ENCODE measurements around the gene MGMT. TPM values are rescaled to one million over a fixed set of nuclear protein-coding genes. Genes with fewer than 3 reads are reported as not detected.

Gene MGMT
- total and polyA plus RNA-seq, 2 experiments from 2014 or later: 19.3 to 21.9 TPM

DNA sequence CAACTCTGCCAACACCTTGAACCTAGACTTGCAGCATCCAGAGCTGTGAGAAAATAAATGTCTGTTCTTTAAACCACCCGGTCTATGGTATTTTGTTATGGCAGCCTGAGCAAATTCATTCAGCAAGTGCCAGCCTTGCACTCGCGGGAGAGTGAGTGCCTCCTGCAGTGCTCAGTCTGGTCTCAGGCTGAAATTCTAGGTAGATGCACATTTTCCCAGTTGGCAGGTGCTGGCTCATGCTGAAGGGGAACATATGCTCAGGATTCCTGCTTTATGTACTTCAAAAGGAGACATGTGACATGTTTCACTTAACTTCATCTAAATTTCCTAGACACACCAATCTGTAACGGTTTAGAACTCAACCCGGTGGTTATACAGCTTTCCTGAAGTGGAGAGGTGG is 170.8 kb downstream of the MGMT start:
- ATAC-seq (no peak), DNase-seq (ENCODE audit: low spot score) (no peak)
- Mint-ChIP-seq H3K4me1 (peaks cover 10% of the 10 kb centered on the region), H3K4me3 (no peak overlapping the region), H3K36me3 (ENCODE audit: low read depth) (no peaks in the 10 kb centered on the region; the same call in 2 of the 3 replicates), H3K27ac (no peak overlapping the region; the same call in 1 of the 2 replicates), H3K27me3 (ENCODE audit: insufficient read depth, low read depth, poor library complexity) (no peaks in the 10 kb centered on the region), H3K9me3 (peaks cover 5% of the 10 kb centered on the region; the same call in 1 of the 3 replicates)
- Histone ChIP-seq H3K4me1 (ENCODE audit: insufficient read depth) (peaks cover 8% of the 10 kb centered on the region; the same call in 1 of the 2 replicates), H4K20me1 (replicated peaks; ENCODE audit: insufficient read depth) (no peaks in the 10 kb centered on the region), H3K79me2 (replicated peaks; ENCODE audit: insufficient read depth) (no peaks in the 10 kb centered on the region), H3K4me2 (no peak overlapping the region), H3F3A (replicated peaks; ENCODE audit: low read depth) (no peaks in the 10 kb centered on the region), H3K27me3 (ENCODE audit: insufficient read depth) (no peaks in the 10 kb centered on the region), H3K27ac (ENCODE audit: low read depth) (no peak overlapping the region), H3K36me3 (ENCODE audit: insufficient read depth) (no peaks in the 10 kb centered on the region), H3K4me3 (no peak overlapping the region), H2AFZ (no peak overlapping the region), H3K9me2 (ENCODE audit: insufficient read depth) (no peaks in the 10 kb centered on the region)
- TF ChIP-seq, protein P1, sequence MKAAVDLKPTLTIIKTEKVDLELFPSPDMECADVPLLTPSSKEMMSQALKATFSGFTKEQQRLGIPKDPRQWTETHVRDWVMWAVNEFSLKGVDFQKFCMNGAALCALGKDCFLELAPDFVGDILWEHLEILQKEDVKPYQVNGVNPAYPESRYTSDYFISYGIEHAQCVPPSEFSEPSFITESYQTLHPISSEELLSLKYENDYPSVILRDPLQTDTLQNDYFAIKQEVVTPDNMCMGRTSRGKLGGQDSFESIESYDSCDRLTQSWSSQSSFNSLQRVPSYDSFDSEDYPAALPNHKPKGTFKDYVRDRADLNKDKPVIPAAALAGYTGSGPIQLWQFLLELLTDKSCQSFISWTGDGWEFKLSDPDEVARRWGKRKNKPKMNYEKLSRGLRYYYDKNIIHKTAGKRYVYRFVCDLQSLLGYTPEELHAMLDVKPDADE (IDR thresholded peaks at IDR 0.05): no peak
- TF ChIP-seq, protein P2, sequence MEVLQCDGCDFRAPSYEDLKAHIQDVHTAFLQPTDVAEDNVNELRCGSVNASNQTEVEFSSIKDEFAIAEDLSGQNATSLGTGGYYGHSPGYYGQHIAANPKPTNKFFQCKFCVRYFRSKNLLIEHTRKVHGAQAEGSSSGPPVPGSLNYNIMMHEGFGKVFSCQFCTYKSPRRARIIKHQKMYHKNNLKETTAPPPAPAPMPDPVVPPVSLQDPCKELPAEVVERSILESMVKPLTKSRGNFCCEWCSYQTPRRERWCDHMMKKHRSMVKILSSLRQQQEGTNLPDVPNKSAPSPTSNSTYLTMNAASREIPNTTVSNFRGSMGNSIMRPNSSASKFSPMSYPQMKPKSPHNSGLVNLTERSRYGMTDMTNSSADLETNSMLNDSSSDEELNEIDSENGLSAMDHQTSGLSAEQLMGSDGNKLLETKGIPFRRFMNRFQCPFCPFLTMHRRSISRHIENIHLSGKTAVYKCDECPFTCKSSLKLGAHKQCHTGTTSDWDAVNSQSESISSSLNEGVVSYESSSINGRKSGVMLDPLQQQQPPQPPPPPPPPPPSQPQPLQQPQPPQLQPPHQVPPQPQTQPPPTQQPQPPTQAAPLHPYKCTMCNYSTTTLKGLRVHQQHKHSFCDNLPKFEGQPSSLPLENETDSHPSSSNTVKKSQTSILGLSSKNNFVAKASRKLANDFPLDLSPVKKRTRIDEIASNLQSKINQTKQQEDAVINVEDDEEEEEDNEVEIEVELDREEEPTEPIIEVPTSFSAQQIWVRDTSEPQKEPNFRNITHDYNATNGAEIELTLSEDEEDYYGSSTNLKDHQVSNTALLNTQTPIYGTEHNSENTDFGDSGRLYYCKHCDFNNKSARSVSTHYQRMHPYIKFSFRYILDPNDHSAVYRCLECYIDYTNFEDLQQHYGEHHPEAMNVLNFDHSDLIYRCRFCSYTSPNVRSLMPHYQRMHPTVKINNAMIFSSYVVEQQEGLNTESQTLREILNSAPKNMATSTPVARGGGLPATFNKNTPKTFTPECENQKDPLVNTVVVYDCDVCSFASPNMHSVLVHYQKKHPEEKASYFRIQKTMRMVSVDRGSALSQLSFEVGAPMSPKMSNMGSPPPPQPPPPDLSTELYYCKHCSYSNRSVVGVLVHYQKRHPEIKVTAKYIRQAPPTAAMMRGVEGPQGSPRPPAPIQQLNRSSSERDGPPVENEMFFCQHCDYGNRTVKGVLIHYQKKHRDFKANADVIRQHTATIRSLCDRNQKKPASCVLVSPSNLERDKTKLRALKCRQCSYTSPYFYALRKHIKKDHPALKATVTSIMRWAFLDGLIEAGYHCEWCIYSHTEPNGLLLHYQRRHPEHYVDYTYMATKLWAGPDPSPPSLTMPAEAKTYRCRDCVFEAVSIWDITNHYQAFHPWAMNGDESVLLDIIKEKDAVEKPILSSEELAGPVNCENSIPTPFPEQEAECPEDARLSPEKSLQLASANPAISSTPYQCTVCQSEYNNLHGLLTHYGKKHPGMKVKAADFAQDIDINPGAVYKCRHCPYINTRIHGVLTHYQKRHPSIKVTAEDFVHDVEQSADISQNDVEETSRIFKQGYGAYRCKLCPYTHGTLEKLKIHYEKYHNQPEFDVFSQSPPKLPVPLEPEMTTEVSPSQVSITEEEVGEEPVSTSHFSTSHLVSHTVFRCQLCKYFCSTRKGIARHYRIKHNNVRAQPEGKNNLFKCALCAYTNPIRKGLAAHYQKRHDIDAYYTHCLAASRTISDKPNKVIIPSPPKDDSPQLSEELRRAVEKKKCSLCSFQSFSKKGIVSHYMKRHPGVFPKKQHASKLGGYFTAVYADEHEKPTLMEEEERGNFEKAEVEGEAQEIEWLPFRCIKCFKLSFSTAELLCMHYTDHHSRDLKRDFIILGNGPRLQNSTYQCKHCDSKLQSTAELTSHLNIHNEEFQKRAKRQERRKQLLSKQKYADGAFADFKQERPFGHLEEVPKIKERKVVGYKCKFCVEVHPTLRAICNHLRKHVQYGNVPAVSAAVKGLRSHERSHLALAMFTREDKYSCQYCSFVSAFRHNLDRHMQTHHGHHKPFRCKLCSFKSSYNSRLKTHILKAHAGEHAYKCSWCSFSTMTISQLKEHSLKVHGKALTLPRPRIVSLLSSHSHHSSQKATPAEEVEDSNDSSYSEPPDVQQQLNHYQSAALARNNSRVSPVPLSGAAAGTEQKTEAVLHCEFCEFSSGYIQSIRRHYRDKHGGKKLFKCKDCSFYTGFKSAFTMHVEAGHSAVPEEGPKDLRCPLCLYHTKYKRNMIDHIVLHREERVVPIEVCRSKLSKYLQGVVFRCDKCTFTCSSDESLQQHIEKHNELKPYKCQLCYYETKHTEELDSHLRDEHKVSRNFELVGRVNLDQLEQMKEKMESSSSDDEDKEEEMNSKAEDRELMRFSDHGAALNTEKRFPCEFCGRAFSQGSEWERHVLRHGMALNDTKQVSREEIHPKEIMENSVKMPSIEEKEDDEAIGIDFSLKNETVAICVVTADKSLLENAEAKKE (CRISPR knock-in tag; IDR thresholded peaks at IDR 0.05): no peak
- no peak for TF ChIP-seq EZH2 (IDR thresholded peaks at IDR 0.05; ENCODE audit: low read depth, unreplicated experiment)
- no peak for TF ChIP-seq ZNF331 (CRISPR knock-in tag; IDR thresholded peaks at IDR 0.05; ENCODE audit: low read depth)
- no peak for TF ChIP-seq POLR2AphosphoS5 (IDR thresholded peaks at IDR 0.05; ENCODE audit: low read depth)
- TF ChIP-seq EZH2phosphoT487 (IDR thresholded peaks at IDR 0.05; ENCODE audit: unreplicated experiment): no peak
- no peak for TF ChIP-seq JUNB (IDR thresholded peaks at IDR 0.05; ENCODE audit: unreplicated experiment)
- TF ChIP-seq NANOG (IDR thresholded peaks at IDR 0.05; ENCODE audit: borderline replicate concordance): no peak
- no peak for TF ChIP-seq STAT1 (IDR thresholded peaks at IDR 0.05; ENCODE audit: unreplicated experiment)
- TF ChIP-seq, protein P3, sequence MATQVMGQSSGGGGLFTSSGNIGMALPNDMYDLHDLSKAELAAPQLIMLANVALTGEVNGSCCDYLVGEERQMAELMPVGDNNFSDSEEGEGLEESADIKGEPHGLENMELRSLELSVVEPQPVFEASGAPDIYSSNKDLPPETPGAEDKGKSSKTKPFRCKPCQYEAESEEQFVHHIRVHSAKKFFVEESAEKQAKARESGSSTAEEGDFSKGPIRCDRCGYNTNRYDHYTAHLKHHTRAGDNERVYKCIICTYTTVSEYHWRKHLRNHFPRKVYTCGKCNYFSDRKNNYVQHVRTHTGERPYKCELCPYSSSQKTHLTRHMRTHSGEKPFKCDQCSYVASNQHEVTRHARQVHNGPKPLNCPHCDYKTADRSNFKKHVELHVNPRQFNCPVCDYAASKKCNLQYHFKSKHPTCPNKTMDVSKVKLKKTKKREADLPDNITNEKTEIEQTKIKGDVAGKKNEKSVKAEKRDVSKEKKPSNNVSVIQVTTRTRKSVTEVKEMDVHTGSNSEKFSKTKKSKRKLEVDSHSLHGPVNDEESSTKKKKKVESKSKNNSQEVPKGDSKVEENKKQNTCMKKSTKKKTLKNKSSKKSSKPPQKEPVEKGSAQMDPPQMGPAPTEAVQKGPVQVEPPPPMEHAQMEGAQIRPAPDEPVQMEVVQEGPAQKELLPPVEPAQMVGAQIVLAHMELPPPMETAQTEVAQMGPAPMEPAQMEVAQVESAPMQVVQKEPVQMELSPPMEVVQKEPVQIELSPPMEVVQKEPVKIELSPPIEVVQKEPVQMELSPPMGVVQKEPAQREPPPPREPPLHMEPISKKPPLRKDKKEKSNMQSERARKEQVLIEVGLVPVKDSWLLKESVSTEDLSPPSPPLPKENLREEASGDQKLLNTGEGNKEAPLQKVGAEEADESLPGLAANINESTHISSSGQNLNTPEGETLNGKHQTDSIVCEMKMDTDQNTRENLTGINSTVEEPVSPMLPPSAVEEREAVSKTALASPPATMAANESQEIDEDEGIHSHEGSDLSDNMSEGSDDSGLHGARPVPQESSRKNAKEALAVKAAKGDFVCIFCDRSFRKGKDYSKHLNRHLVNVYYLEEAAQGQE (IDR thresholded peaks at IDR 0.05; ENCODE audit: unreplicated experiment): no peak
- TF ChIP-seq, protein P4, sequence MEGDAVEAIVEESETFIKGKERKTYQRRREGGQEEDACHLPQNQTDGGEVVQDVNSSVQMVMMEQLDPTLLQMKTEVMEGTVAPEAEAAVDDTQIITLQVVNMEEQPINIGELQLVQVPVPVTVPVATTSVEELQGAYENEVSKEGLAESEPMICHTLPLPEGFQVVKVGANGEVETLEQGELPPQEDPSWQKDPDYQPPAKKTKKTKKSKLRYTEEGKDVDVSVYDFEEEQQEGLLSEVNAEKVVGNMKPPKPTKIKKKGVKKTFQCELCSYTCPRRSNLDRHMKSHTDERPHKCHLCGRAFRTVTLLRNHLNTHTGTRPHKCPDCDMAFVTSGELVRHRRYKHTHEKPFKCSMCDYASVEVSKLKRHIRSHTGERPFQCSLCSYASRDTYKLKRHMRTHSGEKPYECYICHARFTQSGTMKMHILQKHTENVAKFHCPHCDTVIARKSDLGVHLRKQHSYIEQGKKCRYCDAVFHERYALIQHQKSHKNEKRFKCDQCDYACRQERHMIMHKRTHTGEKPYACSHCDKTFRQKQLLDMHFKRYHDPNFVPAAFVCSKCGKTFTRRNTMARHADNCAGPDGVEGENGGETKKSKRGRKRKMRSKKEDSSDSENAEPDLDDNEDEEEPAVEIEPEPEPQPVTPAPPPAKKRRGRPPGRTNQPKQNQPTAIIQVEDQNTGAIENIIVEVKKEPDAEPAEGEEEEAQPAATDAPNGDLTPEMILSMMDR (conservative IDR thresholded peaks at IDR 0.05; ENCODE audit: low read depth in 2 of 2): no peak
- no peak for TF ChIP-seq ZNF114 (CRISPR knock-in tag; IDR thresholded peaks at IDR 0.05)
- no peak for TF ChIP-seq CREB1 (CRISPR knock-in tag; IDR thresholded peaks at IDR 0.05; ENCODE audit: low read depth)
